HG03520 (cell line): ENCODE results near the gene PPP2R2D.
"Not testable (repeated sequence)": the region's sequence is repeated elsewhere in the genome, so short reads cannot be mapped to it uniquely, and the experiment has no call there.

Experiments used
- ATAC-seq: cut with Tn5 transposase; IDR thresholded peaks from one replicate; pipeline ENCODE4 v1.9.1; 2021; ENCODE audit warnings: mild to moderate bottlenecking, moderate library complexity; ENCODE audit not compliant: unreplicated experiment

The PPP2R2D gene

DNA sequence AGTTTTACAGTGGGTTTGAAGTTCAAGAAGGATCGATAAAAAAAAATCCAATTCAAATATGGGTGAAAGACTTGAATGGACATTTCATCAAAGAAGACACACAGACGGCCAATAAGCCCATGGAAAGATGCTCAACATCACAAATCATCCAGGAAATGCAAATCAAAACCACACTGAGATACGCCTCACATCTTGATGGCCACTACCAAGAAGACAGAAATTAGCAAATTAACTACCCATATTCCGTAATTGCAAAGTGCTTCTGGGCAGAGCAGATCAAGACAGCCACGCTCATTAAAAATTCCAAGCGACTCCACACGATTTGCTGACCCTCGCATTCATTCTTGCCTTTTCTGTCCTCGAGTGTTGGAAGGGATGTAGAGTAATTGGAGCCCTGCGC is 34.1 kb upstream of the PPP2R2D start:
- ATAC-seq: no peak

DNA sequence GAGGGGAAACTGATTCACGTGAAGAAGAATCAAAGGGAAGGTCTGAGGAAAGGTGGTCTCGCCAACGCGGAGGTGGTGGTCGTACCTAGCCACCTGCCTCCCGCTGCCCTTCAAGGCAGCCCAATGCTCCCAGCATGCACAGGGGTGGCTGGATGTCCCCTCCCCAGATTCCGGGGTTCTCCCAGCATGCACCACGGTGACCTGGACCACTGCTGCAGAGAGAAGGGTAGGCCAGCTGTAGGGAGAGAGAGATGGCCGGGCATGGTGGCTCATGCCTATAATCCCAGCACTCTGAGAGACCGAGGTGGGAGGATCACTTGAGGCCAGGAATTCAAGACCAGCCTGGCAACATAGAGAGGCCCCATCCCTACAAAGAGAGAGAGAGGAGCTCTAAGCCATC is 32.4 kb upstream of the PPP2R2D start:
- no peak for ATAC-seq

DNA sequence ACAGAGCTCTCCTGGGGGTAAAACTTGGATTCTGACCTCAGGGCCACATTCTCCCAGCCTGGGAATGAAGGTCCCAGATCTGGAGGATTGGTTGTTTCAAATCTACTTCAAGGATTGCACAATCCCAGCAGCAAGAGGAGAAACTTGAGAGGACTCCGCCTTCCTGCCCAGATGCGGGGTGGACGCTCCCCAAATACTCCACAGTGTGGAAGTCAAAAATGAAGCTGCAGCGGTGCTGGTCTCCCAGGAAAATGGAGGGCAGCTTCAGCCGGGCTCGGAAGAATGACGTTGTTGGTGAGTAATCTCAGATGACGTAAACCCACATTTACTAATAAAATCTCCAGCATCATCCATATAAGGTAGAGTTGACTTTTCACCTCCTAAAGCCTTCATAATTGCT is 31.5 kb upstream of the PPP2R2D start:
- no peak for ATAC-seq

DNA sequence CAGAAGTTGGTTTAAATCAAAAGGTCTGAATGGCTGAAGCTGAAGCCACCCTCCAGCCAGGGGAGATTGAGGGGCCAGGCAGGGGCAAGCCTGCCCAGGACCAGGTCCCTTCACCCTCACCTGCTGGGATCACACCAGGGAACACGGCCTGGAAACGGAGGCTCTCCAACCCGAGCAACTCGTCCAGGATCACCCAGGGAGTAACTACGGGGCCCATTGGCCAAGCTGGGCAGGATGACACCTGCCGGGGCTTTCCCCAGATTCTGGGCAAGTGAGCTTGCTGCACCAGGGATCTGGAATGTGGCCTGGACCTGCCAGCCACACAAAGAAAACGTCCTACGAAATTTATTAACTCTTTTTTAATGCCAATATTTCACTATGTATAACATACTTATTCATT is 30.4 kb upstream of the PPP2R2D start:
- ATAC-seq: no peak

DNA sequence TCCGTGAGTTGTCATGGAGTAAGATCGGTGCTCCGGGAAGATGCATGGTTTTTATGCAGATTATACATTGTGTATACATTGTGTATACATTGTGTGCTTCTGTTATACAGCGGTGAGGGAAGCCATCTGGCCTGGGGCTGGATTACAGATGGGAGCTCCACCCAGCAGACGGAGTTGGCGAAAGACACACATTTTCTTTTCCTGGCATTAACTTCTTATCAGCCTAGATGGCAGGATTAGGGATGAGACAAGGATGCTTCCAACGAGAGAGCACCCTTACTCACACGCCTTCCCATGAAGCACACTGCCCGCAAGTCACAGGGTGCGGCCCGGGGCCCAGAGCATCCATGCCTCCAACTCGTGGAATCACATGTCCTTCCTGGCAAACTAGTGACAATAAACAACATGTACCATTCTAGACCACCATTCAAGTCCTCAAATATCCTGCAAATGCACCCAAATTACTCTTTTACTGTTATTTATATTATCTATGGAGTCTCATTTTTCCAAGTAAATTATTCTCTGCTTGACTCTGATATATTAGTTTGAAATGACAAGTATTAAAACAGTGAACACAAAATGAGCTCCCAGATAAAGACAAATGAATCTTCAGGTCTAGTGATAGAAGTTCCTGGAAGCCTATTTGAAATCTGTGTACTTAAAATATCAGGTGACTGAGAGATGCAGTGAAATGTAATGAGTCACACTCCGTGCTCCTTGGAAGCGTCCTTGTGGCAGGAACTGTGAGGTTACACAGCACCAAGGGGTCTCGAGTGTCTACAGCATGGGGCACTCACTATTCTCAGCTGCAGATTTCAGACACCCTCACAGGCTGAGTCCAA is 29.8 kb upstream of the PPP2R2D start:
- no peak for ATAC-seq

DNA sequence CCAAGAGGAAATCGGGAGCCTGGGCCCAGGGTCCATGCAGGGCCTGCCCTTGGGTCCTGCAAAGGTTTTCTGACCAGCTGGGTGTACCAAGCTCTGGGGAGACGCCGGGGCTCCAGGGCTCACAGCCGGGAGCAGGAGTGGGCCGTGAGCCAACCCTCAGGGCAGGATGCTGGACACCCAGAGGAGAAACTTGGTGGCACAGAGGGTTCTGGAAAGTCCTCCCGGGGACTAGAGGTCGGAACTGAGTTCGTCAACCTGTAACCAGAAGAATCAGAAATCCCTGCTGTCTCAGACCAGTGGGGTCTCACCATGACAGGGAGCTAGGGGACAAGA is 29.2 kb upstream of the PPP2R2D start:
- ATAC-seq: no peak

DNA sequence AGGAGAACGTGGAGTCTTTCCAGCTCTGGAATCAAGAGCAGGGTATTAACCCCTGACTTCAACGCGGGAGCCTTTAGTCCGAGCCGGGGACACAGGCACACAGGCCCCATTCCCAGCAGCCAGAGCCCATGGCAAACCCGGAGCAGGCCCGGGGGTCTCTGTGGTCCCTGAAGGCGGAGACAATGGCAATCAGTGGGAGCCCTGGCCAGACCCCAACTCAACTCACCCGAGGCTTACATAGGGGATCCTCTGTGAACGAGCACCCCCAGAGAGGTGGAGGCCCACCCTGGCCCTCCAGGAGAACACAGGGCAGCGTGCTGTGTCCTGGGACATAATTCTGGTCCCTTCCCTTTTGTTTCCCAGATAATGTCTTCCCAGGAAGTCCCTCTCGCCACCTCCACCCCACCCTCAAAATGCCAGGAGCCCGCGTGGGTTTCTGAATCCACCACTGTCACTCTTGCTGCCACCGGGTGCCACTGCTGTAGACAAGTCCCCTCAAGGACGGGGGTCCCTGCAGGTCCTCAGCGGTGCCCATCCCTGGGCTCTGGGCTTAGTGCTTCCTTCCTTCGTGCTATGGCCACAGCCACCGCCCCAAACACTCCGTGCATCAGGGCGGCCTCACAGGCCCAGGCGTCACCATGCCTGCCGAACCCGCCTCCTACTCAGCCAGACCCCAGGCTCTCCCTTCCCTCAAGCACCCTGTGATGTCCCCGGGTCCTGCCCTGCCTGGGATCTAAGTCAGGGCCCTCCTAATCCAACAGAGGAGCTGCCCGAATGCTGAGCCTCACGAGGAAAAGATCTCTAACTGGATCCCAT is 28.6 kb upstream of the PPP2R2D start:
- ATAC-seq: no peak

DNA sequence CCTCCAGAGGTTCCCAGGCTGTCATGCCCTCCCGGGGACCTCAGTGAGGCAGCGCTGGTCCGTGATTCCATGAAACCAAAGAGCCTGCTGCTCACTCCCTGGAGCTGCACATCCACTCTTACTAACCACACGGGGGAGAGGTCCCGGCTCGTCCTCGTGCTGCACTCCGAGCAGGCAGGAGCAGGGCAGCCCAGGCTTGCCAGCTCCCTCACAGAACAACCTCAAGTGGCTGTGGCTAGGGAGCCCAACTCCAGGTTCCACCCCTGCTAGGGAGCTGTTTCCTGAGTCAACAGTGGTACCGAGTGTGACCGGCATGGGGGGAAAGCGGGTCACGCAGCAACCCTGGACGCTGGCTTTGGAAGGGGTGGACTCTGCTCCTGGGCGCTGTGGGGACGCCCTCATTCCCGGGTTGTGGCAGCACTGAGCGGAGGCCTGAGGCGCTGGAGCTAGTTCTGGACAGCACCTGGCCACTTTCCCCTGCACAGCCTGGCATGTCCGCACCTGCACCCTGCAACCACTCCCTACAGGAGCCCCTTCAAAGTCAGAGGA is 27.9 kb upstream of the PPP2R2D start:
- ATAC-seq: no peak

DNA sequence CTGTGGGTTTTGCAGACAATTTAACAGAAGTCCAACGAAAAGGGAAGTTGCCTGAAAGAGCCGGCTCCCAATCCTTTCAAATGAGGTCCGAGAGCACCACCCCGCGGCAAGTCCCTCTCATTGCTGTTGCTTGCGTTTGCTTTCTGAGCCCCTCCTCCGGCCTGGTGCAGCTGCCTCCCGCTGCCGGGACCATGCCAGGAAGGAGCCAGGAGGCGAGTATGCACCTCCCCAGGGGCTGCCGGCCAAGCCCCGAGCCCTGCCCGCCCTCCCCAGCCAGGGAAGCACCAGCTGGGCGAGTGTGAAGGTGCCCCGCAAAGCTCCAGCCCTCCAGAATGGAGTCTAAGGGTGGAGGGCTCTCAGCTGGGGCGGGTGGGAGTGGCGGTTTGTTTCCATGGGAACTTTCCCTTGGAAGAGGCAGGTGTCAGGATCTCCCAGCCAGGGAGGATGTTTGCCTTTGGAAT is 25.8 kb upstream of the PPP2R2D start:
- ATAC-seq: no peak

DNA sequence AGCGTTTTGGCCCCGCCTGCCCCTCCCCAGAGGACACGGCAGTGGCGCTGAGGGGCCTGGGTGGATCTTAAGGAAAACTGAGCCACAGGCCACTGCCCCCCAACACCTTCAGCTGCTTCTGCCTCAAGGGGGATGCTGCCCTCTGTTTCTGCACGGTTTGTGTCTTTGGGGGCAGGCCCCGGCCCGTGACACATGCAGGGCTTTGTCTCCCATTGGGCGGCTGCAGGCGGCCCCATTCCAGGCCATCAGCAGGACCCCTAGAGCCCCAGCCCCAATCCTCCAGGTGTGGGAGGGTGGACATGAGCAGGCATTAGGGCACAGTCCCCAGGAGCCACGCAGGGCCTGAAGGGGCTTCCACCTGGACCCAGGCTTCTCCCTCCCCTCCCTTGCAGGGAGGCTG is 25.3 kb upstream of the PPP2R2D start:
- ATAC-seq: no peak

DNA sequence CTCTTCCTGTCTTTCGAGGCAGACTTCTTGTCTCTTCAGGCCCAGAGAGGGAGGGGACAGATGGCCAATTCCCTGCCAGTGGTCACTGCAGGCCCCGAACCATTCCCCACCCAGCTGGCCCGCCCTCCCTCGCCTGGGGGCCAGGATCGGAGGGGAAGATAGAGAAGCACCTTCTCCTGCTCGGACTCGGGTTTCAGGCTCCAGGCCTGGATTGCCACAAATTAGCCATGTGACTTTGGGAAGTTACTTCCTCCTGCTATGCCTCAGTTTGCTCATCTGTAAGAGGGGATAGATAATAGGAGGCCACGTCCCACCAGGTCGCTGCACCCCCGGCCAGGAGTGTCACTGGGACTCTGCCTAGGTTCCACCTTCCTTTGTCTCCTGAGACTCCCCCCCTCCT is 24.8 kb upstream of the PPP2R2D start:
- no peak for ATAC-seq

DNA sequence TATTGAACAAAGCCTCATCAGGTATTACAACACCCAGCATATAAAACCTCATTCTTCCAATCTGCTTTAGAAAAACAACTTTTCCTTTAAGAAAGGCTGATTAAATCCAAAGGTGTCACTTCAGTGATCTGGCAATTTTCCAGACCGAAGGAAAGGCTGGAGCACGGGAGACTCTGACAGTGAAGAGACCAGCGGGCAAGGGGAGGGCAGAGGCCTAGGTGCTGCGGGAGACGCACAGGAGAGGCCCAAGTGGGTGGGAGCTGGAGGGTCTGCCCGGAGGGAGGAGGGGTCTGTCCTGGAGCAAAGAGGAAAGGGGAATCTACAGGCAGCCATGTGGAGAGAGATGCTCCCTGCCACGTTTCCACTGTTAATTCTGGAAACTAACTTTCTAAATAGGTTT is 24.3 kb upstream of the PPP2R2D start:
- no peak for ATAC-seq

DNA sequence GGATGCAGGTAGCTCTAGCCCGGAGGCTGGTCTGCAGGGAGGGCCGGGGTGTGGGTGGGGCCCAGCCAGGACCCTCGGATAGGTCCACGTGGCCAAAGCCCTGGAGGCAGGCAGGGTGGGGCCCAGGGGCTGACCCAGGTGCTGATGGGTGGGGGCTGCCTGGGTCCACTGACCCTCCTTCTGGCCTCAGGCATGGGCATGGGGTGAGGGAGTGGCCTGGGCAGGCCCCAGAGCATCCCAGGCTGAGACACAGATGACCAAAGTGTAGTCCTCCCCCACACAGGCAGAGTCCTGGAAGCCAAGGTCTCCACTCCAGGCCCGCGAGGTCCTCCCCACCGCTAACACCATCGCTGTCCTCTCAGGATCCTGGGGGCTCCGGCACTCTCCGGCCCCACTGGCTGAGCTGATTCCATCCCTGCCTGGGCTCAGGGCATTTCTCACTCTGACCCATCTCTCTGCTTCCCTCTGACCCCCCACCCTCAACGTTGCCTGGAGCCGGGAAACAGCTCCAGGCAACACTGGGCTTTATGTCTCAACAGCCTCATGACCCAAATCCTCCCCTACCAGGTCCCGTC is 20.7 kb upstream of the PPP2R2D start:
- no peak for ATAC-seq

DNA sequence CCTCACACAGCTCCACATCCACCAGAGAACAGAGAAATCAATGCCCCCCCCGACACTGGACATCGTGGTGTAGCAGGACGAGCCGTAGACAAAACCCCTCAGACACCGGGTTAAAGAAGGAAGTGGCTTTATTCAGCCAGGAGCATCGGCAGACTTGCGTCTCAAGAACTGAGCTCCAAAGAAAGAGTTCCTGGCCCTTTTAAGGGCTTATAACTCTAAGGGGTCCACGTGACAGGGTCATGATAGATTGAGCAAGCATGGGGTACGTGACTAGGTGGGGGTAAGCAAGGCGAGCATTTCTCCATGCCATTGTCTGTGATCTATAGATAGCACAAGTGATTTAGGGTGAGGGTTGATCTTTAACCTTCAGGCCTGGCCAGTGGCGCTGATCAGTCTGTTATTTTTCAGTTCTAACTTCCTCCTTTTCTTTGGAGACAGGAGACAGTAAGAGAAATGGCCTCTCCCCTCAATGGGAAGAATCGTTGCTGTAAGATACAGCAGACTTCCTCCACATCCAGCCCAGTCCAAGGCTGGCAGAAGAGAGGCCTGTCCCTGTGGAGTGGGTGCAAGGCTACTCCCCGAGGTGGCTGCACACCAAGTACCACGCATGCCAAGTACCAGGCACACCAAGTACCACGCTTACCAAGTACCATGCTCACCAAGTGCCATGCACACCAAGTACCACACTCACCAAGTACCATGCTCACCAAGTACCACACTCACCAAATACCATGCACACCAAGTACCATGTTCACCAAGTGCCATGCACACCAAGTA is 19.5 kb upstream of the PPP2R2D start:
- no peak for ATAC-seq

DNA sequence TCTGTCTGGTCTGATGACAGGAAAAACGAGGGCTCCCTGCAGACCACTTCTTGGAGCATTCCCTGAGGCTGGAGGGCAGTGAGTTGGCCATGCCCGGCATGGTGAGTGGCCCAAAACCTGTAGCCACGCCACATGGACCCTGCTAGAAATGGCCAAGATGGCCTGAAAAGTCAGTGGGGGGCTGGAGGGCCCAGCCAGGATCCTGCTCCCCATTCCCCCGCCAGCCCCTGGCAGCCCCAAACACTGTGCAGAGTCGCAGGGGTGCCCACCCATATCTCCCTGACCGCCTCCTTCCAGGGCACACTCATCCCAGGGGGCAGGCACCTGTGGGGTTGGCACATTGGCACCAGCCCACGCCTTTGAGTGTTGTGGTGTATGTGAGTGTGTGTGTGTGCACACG is 18.7 kb upstream of the PPP2R2D start:
- no peak for ATAC-seq

DNA sequence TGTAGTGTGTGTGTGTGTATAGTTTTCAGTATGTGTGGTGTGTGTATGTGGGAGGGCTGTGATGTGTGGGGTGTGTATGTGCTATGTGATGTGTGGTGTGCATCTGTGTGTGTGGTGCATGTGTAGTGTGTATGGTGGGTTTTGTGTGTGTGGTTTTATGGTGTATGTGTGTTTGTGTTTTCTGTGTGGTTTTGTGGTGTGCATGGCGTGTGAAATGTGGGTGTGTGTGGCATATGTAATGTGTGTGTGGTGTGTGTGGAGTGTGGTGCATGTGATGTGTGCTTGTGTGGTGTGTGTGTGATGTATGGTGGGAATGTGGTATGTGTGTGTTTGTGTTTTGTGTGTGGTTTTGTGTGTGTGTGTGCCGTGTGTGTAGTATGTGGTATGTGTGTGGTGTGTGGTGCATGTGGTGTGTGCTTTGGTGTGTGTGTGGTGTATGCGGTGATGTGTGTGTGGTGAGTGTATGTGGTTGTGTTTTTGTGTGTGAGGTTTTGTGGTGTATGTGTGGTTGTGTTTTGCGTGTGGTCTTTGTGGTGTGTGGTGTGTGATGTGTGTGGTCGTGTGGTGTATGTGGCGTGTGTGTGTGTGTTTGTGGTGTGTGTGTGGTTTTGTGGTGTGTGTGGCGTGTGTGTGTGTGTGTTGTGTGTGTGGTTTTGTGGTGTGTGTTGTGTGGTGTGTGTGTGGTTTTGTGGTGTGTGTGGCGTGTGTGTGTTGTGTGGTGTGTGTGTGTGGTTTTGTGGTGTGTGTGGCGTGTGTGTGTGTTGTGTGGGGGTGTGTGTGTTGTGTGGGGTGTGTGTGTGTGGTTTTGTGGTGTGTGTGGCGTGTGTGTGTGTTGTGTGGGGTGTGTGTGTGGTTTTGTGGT is 18.0 kb upstream of the PPP2R2D start:
- no peak for ATAC-seq

DNA sequence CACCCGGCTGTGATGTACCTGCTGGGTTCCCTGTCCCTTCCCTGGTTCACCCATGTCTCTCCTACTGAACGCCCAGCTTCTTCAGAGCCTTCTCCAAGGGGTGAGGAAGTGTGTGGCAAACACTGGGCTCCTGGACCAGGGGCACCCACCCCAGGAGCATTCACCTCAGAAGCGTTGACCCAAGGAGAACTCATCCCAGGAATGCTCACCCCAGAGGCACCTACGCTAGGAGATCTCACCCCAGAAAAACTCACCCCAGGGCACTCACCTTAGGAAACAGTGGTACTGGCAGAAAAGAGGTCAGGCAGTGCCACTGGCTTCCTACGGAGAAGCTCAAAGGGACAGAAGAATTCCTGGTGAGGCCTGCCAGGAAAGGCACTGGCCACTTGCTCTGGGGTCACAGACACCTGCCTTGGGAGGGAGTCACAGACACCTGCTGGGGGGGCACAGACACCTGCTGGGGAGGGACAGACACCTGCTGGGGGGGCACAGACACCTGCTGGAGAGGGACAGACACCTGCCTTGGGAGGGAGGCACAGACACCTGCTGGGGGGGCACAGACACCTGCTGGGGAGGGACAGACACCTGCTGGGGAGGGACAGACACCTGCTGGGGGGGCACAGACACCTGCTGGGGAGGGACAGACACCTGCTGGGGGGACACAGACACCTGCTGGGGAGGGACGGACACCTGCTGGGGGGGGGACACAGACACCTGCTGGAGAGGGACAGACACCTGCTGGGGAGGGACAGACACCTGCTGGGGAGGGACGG is 17.0 kb upstream of the PPP2R2D start:
- ATAC-seq: not testable (repeated sequence)

DNA sequence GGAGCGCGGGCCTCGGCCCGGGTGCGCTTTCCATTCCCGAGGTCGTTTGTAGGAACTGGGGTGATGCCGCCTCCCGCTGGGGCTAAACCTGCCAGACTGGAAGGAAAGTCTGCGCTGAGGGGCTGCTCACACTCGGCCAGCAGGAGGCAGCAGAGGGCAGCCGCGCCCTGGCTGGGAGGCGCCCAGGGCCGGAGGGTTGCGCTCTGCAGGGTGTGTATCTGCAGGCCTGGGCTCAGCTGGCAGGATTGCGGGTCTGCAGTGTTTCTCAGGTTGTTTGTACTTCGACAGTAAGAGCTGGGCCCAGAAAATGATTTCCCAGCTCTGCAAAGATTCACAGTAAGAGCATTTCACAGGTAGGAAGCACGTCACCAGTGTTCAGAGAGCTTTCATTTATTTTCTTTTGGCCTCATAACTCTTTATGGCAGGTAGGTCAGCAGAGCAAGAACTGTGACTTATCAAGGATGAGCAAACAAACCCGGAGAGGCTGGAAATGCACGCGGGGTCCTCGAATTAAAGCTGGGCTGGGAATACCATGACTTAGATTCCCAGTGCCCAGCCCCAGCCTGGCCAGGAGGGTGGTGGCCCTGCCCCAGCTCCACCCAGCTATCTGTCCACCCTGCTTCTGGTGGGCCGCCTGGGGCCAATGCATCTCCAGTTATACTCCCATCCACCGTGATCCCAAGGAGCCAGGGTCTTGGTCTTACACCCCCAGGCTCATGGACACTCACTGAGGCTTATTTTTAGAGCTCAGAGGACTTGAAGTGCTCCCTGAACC is 15.2 kb upstream of the PPP2R2D start:
- ATAC-seq: peak; percentile 96
